ENCODE measurements around the gene HLCS. TPM values are rescaled to one million over a fixed set of nuclear protein-coding genes. Genes with fewer than 3 reads are reported as not detected.

Gene HLCS
- total and polyA plus RNA-seq, 2 of the 4 experiments (the other 2 are of a cell fraction), result 10.6 to 21.0 TPM

- DNase-seq (no peak), ATAC-seq (ENCODE audit: low read depth) (no peak)
- Histone ChIP-seq H3K4me2 (ENCODE audit: low read depth, low read length) (no peak overlapping the region), H3K27ac (ENCODE audit: insufficient read depth, low read length) (no peak overlapping the region), H3K4me1 (ENCODE audit: control insufficient read depth, insufficient read depth, low read length) (peaks cover 4% of the 10 kb centered on the region), H2AFZ (replicated peaks; ENCODE audit: low read length, poor library complexity) (no peak overlapping the region), H2BK15ac (ENCODE audit: low read depth, low read length) (no peak overlapping the region), H3K18ac (ENCODE audit: low read depth, low read length) (no peak overlapping the region), H3K4me3 (ENCODE audit: insufficient read depth, low read depth, low read length) (no peak overlapping the region), H2AK9ac (replicated peaks; ENCODE audit: low read depth, low read length, poor library complexity) (no peak overlapping the region), H2AK5ac (ENCODE audit: low read depth, low read length) (no peak overlapping the region), H4K20me1 (ENCODE audit: insufficient read depth, low read length) (no peaks in the 10 kb centered on the region), H3K9me3 (ENCODE audit: control insufficient read depth, insufficient read depth, low read length) (no peaks in the 10 kb centered on the region), H3K56ac (ENCODE audit: extremely low read depth, insufficient read depth, low read length) (no peak overlapping the region), H3K9ac (ENCODE audit: low read depth, low read length) (no peak overlapping the region), H3K36me3 (ENCODE audit: control insufficient read depth, insufficient read depth, low read length) (peaks cover 2% of the 10 kb centered on the region; the same call in 1 of the 2 replicates), H4K5ac (ENCODE audit: low read depth, low read length) (no peak overlapping the region), H3K23ac (ENCODE audit: low read depth, low read length) (no peak overlapping the region), H2BK120ac (ENCODE audit: low read depth, low read length) (no peak overlapping the region), H3K4ac (ENCODE audit: low read depth, low read length) (no peak overlapping the region), H2BK5ac (ENCODE audit: low read depth, low read length, poor library complexity, severe bottlenecking) (no peak overlapping the region), H3K27me3 (ENCODE audit: control insufficient read depth, insufficient read depth, low read length) (peaks cover 12% of the 10 kb centered on the region), H4K91ac (ENCODE audit: insufficient read depth, low read depth, low read length) (no peak overlapping the region), H3K14ac (replicated peaks; ENCODE audit: low read depth, low read length) (no peak overlapping the region), H3K9me1 (ENCODE audit: insufficient read depth, low read length) (0 out of 2 replicates have a peak, but pooled peaks cover 2% of the 10 kb centered on the region), H4K8ac (ENCODE audit: low read depth in 2 of 2, low read length in 2 of 2) (no peak overlapping the region), H3K79me1 (ENCODE audit: low read depth in 1 of 2, low read length in 2 of 2) (no peaks in the 10 kb centered on the region), H2BK20ac (ENCODE audit: low read depth, low read length) (no peak overlapping the region)
- in situ Hi-C loops (cut with MboI; ENCODE audit: low sequenced_read_pairs) (loop anchor here (5.0 kb wide), 1 partner anchor 184 kb away; no protein-coding TSS in a partner anchor), intact Hi-C loops (cut with micrococcal nuclease) (loop anchor here (10.0 kb wide), 1 partner anchor 239 kb away; no protein-coding TSS in a partner anchor), dilution Hi-C loops (cut with HindIII; ENCODE audit: low sequenced_read_pairs, unreplicated experiment) (no loop called here)
- WGBS, 2 experiments (ENCODE audit: extremely low coverage in 2 of 2, insufficient read length in 1 of 2), result 91% methylated on average over 6 of the region's 9 CpGs; no CpG with 5 or more reads in 1 of the 2 experiments
- ChIA-PET POLR2A (ENCODE audit: unreplicated experiment) (no interaction called here), CTCF (no interaction called here)
- no TSS peak for BruUV-seq (replicated peaks)
- no peak for TF ChIP-seq FOS (IDR thresholded peaks at IDR 0.05; ENCODE audit: low read depth, low read length)
- TF ChIP-seq, protein P1, sequence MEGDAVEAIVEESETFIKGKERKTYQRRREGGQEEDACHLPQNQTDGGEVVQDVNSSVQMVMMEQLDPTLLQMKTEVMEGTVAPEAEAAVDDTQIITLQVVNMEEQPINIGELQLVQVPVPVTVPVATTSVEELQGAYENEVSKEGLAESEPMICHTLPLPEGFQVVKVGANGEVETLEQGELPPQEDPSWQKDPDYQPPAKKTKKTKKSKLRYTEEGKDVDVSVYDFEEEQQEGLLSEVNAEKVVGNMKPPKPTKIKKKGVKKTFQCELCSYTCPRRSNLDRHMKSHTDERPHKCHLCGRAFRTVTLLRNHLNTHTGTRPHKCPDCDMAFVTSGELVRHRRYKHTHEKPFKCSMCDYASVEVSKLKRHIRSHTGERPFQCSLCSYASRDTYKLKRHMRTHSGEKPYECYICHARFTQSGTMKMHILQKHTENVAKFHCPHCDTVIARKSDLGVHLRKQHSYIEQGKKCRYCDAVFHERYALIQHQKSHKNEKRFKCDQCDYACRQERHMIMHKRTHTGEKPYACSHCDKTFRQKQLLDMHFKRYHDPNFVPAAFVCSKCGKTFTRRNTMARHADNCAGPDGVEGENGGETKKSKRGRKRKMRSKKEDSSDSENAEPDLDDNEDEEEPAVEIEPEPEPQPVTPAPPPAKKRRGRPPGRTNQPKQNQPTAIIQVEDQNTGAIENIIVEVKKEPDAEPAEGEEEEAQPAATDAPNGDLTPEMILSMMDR (conservative IDR thresholded peaks at IDR 0.05; ENCODE audit: low read depth, low read length), result no peak
- TF ChIP-seq SMC3 (IDR thresholded peaks at IDR 0.05; ENCODE audit: low read depth, low read length), result no peak
- no peak for TF ChIP-seq BHLHE40 (IDR thresholded peaks at IDR 0.05; ENCODE audit: low read depth, low read length)
- no peak for TF ChIP-seq RAD21 (IDR thresholded peaks at IDR 0.05; ENCODE audit: low read length)
- TF ChIP-seq RFX5 (IDR thresholded peaks at IDR 0.05; ENCODE audit: low read depth, low read length), result no peak
- no peak for TF ChIP-seq CHD1 (IDR thresholded peaks at IDR 0.05; ENCODE audit: low read depth, low read length)
- no peak for TF ChIP-seq MAZ (IDR thresholded peaks at IDR 0.05; ENCODE audit: borderline replicate concordance, low read depth, low read length)
- no peak for TF ChIP-seq ELK1 (IDR thresholded peaks at IDR 0.05; ENCODE audit: borderline replicate concordance, low read depth, low read length)
- no peak for TF ChIP-seq NFE2L2 (IDR thresholded peaks at IDR 0.05; ENCODE audit: low read depth, low read length)
- TF ChIP-seq MXI1 (IDR thresholded peaks at IDR 0.05; ENCODE audit: borderline replicate concordance, low read depth, low read length), result no peak
- TF ChIP-seq POLR2A (IDR thresholded peaks at IDR 0.05; ENCODE audit: low read depth, low read length), result no peak
- TF ChIP-seq MAFK (IDR thresholded peaks at IDR 0.05; ENCODE audit: low read depth, low read length), result no peak
- no peak for TF ChIP-seq CEBPB (IDR thresholded peaks at IDR 0.05; ENCODE audit: low read depth, low read length)
- TF ChIP-seq USF2 (IDR thresholded peaks at IDR 0.05; ENCODE audit: low read depth, low read length), result no peak
Measured at GRCh38 chr21:36743446-36743845, 223.0 kb downstream of the HLCS start.

All from IMR-90 (cell line).